RPMI8226 (cell line): ENCODE data around the gene WIPF3.

Experiments used
- DNase-seq: peaks from one replicate; pipeline ENCODE4 v3.0.0-alpha.2; 2015

The WIPF3 gene

DNA sequence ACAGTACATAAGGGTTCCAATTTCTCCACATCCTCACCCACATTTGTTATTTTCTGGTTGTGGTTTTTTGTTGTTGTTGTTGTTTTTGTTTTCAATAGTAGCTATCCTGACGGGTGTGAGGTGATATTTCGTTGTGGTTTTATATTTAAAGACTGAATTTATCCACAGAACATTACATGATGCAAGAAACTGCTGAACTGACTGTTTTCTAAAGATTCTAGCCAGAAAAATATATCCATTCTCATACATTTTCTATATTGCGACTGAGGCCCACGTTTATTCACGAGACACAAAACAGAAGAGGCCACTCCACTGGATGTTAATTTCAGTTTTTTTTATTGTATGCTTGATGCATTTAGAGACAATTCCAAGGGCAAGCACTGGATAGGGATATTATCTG is 113.5 kb downstream of the WIPF3 start:
- DNase-seq, result no peak

- DNase-seq, result no peak
Observed at GRCh38 chr7:29920491-29920890, 114.2 kb downstream of the WIPF3 start.

DNA sequence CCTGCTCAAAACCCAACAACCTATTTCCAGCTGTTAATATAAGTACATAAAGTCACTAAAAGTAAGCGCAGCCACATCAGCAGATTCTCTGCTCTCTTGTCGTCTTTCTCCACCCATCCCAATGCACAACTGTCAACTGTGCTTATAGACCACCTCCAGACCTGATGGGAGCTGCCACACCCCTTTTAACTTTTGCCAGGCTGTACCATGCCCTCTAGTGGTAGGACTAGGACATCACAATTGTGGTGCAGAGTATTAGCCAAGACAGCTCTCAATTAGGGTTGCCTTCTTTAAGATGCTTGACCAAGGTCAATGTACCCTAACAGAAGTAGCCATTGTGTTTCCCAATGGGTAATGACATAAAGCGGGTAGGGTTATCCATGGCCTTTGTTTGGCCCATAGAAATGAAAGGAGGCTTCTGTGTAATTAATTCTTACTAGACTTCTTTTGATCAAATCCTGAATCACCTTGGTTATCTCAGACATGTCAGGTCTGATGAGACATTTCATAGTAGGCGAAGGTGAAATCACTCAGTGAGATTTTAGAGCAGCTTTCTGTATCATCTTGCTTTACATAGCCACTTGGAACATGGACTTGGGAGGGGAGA is 115.2 kb downstream of the WIPF3 start:
- peak; percentile 71 for DNase-seq

GRCh38 chr7:29922921-29923700 is 116.8 kb downstream of the WIPF3 start:
- DNase-seq, result no peak

- DNase-seq, result peak; percentile 37
Observed at GRCh38 chr7:29924006-29924405, 117.7 kb downstream of the WIPF3 start.

- DNase-seq, result no peak
Observed at GRCh38 chr7:29924684-29925083, 118.4 kb downstream of the WIPF3 start.

GRCh38 chr7:29926216-29926615 is 119.9 kb downstream of the WIPF3 start:
- no peak for DNase-seq

- no peak for DNase-seq
Observed at GRCh38 chr7:29926741-29927140, 120.4 kb downstream of the WIPF3 start.

GRCh38 chr7:29929018-29929807 is 122.9 kb downstream of the WIPF3 start:
- no peak for DNase-seq

DNA sequence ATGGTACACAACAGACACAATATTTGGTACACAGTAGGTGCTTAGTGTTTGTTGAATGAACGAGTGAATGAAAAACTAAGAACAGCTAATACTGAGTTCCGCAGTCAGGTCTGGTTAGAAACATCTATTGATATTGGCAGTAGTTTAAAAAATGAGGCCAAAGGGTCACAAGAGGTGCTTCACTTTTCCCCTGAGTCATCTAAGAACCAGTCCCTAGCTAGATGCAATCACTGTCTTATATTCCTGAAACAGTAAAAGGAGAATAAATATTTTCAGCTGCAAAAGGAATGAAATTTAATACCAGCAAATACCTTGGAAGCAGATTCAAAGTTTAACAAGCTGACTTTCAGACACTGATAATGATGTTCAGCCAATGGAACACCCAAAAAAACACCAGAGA is 128.8 kb downstream of the WIPF3 start:
- DNase-seq, result no peak

- DNase-seq, result no peak
Observed at GRCh38 chr7:29937132-29937531, 130.8 kb downstream of the WIPF3 start.

DNA sequence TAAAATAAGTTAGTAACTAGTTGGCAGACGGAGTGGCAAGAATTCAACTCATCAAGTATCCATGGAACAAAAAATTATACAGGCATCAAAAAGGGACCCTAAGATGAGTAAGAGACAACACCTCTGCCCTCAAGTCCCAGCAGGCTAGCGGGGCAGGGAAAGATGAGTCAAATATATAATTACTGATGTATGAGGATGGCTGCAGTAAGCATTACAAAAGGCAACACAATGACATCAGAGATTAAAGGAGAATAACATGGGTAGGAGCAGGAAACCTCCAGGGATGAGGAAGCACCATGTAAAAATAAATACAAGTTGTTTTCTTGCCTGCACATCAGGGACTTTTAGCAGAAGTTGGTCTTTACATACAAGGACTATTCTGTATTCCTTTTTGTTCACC is 133.9 kb downstream of the WIPF3 start:
- no peak for DNase-seq

DNA sequence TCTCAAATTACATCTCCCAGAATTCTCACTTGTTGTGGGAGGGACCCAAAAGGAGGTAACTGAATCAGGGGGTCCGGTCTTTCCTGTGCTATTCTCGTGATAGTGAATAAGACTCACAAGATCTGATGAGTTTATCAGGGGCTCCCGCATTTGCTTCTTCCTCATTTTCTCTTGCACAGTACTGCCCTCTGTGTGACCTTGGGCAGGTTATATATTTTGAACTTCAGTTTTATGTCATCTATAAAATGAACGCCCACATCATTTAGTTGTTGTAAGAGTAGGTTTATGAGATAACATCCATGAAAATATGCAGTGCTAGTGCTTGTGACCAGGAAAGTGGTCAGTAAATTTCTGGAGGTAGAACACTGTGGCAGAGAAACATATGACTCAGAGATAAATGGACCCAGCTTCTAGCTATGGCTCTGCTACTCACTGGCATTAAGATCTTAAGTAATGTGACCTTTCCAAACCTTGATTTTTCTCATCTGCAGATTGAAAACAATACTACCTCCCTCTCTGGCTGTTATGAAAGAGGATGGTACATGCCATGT is 139.0 kb downstream of the WIPF3 start:
- no peak for DNase-seq

- peak; percentile 52 for DNase-seq
Observed at GRCh38 chr7:29946428-29947186, 140.3 kb downstream of the WIPF3 start.

DNA sequence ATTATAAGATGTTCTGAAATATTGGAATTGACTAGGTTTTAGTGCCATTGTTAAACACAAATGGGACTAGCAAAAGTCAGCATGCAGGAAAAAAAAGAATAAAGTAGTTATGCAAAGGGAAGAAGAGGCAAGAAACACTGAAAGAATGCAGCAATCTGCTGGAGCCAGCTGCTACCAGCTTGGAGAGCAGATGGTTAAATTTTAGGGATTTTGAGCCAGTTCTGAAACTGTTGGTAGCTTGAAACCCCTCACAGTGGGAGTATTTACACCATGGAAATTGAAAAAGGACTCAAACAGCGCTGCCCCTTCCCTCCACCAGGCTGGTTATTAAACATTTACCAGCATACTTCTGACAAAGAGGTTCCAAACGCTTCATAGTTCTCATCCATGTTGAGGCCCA is 142.3 kb downstream of the WIPF3 start:
- no peak for DNase-seq

DNA sequence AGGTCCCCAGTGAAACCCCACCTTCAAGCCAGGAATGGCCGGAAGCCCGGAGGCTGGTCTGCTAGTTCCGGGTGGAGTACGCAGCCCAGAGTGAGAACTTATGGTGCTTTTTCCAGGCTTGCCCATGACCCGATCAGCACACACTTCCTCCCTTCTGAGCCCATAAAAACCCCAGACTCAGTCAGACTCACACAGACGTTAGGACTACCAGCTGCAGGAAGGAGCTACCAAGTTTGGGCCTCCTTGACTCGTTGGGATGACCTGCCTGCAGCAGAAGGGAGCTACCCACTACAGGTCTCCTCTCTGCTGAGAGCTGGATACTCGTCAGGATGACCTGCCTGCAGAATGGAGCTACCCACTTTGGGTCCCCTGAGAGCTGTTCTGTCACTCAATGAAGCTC is 144.2 kb downstream of the WIPF3 start:
- no peak for DNase-seq

- no peak for DNase-seq
Observed at GRCh38 chr7:29951206-29951605, 144.9 kb downstream of the WIPF3 start.

DNA sequence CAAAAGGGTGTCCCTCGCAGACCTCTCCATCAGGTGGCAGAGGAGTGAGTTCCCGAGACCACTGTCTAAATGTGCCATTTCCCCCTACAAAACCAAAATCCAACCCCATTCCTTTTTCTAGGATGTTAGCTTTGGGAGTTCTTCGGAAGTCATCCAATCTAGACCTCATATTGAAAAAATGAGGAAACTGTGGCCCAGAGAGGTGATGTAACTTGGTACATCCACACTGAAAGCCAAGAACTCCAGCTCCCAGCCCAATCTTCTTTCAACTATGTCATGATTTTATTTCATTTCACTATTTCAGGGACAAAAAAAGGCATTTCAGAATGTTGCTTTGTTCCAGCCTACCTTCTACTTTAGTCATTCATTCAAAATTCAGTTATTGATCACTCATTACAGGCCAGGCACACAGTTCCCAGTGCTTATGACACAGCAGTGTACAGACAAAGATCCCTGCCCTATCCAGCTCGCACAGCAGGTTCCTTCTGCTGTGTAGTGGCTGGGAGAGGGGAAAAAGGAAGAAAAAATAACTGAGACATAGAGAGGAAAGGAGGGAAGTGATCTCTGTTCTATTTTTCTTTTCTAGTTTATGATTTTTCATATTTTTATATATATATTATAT is 147.5 kb downstream of the WIPF3 start:
- DNase-seq, result no peak

DNA sequence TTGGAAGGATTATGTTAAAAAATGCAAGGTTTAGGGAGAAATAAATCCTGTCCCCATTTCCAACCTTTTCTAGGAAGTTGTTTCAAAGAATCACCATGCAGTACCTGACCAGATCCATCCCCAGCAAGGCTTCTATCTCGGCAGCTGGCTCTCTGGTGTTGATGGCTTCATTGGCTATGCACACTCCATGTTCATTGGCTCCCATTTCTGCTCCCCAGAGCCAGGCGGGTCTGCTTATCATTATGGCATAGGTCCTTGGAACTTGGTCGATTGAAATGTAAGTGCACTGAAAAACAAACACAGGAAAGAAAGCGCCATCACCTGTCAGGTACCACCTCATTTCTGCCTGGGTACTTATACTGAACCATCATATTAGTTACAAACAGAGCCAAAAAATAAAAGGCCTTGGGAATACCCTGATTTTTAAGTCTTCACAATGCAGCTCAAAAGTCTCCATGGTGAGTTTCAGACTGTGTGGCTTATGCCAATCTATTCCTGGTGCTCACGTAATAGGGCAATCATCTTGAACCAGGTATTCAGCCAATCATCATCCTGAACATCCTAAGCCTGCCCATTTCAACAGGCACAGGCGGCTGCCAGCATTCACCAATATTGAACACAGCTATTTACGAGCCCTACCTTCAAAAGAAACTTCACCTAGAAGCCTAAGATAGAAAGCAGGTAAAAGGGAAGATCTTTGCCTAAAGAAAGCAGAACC is 148.9 kb downstream of the WIPF3 start:
- DNase-seq, result no peak

DNA sequence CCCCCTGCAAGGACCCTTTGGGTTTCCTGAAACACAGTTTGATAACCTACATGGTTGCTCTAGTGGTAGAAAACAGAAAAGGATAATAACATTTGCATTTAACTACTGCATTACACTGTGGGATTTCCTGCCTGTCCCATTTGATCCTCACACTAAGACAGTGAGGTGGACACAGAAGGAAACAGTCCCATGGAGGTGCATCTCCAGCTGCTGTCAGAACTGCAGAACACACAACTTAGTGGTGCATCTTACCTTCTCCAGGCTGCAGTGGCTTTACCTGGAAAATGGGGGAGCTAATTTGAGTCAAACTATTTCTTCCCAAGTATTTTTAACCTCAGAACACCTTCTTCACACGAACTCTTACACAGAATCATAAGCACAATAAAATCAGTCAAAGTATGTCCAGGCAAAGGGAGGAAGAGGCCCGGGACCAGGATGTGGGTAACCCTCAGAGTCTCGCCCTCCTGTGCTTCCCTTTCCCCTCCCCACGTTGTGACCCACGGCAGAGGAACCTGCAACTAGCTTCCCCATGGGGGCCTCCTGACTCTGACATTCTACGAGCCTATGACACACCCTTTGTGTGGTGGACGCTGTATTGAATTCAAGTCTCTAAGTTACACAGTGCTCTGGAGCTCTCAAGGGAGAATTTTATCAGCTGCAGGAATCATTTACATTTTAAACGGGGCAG is 149.6 kb downstream of the WIPF3 start:
- DNase-seq, result no peak

- DNase-seq, result no peak
Observed at GRCh38 chr7:29956487-29956836, 150.2 kb downstream of the WIPF3 start.
